Gastrocnemius medialis (tissue), 4 donors: ENCODE results near the gene ARID1B. TPM values are rescaled to one million over a fixed set of nuclear protein-coding genes. Genes with fewer than 3 reads are reported as not detected.

Source experiments
- ATAC-seq, 2 donors: fragments of 150-250 bp; one replicate each; pipeline ENCODE4 v1.9.1; 2016
- DNase-seq, 2 donors: peaks; one replicate each; pipeline ENCODE4 v3.0.0-alpha.2; 2019
- H3K27ac ChIP-seq, 4 donors: fragments of 200-600 bp; sonication (generic); 1 replicate in 1 of 4; 2 replicates in 3 of 4; pipeline ENCODE4 v1.5.1; 2016 to 2018; ENCODE audit warnings: mild to moderate bottlenecking in 2 of 4, moderate library complexity in 1 of 4
- H3K27me3 ChIP-seq, 3 donors: fragments of 200-600 bp; sonication (generic) in 2 of 3; 1 replicate in 1 of 3; 2 replicates in 2 of 3; pipeline versions ENCODE4 v1.5.1 to v1.6.0; 2016 to 2019; ENCODE audit warnings: mild to moderate bottlenecking in 1 of 3, moderate library complexity in 1 of 3
- H3K36me3 ChIP-seq, 2 donors: fragments of 200-600 bp; sonication (generic) in 1 of 2; one replicate each; pipeline ENCODE4 v1.5.1; 2017 to 2018
- H3K4me1 ChIP-seq, 2 donors: fragments of 200-600 bp; sonication (generic) in 1 of 2; one replicate each; pipeline ENCODE4 v1.5.1; 2016 to 2017; ENCODE audit warnings: mild to moderate bottlenecking in 2 of 2
- H3K4me3 ChIP-seq, 4 donors: fragments of 200-600 bp; sonication (generic) in 3 of 4; 1 replicate in 1 of 4; 2 replicates in 3 of 4; pipeline ENCODE4 v1.5.1; 2016 to 2019; ENCODE audit warnings: mild to moderate bottlenecking in 2 of 4
- H3K9me3 ChIP-seq, 3 donors: fragments of 200-600 bp; sonication (generic) in 2 of 3; 1 replicate in 1 of 3; 2 replicates in 2 of 3; pipeline ENCODE4 v1.5.1; 2016 to 2019
- CTCF ChIP-seq, 5 experiments: fragments of 450-650 bp in 3 of 5; fragments of 200-600 bp in 2 of 5; sonication (generic) in 2 of 5; IDR thresholded peaks in 4 of 5; conservative IDR thresholded peaks in 1 of 5; 1 replicate in 4 of 5; 2 replicates in 1 of 5; pipeline ENCODE4 v1.5.1; 2016 to 2019; ENCODE audit warnings: antibody characterized with exemption in 5 of 5, mild to moderate bottlenecking in 3 of 5, moderate library complexity in 3 of 5
- POLR2A ChIP-seq, 2 donors: fragments of 450-650 bp; IDR thresholded peaks; one replicate each; pipeline ENCODE4 v1.6.1; 2017; ENCODE audit warnings: antibody characterized with exemption in 2 of 2, mild to moderate bottlenecking in 2 of 2, moderate library complexity in 2 of 2
- in situ Hi-C, 4 donors: fragments of 200-750 bp; cut with MboI; loops; one replicate each; pipeline versions ENCODE4 v1.15.0 to v1.8.0; 2017; ENCODE audit warnings: low sequenced_read_pairs in 4 of 4
- intact Hi-C: fragments of 100-400 bp; cut with DNase I; formaldehyde crosslinking; loops from one replicate; pipeline ENCODE4 v1.15.1; 2023; ENCODE audit warnings: low total_unique reads
- total RNA-seq, 4 donors: library from RNA; depleted of rRNA; stranded (reverse); fragments of >200 nt; gene quantifications; one replicate each; pipeline versions ENCODE4 v1.1.0 to v1.2.3, GENCODE V29; 2016

Gene ARID1B
- total RNA-seq, 4 donors from 2014 or later, result 54.9 to 75.3 (median 62.0) TPM

GRCh38 chr6:157203312-157203744, 426.1 kb downstream of the ARID1B start:
- intact Hi-C loops, result no loop called here
- Histone ChIP-seq H3K36me3 (peaks cover 5 to 45% of the 10 kb centered on the region in 2 donors), H3K9me3 (no peaks in the 10 kb centered on the region), H3K27me3 (no peaks in the 10 kb centered on the region), H3K4me1 (peaks cover 10% of the 10 kb centered on the region in 2 donors), H3K27ac (no peak overlapping the region), H3K4me3 (no peak overlapping the region)
- ATAC-seq, result no peak
- in situ Hi-C loops, result loop anchor here in 1 of 4 donors (10.0 kb wide), 1 partner anchor 71 kb away; no protein-coding TSS in a partner anchor
- no peak for DNase-seq
- TF ChIP-seq POLR2A (IDR thresholded peaks at IDR 0.05), result no peak
- TF ChIP-seq CTCF (IDR thresholded peaks at IDR 0.05 in 4 of 5, conservative IDR thresholded peaks at IDR 0.05 in 1 of 5), result no peak

GRCh38 chr6:157203764-157204163, 426.6 kb downstream of the ARID1B start:
- peaks cover 5 to 45% of the 10 kb centered on the region in 2 donors for H3K36me3 ChIP-seq
- intact Hi-C loops, result no loop called here

GRCh38 chr6:157205473-157206358, 428.5 kb downstream of the ARID1B start:
- DNase-seq (no peak), ATAC-seq (no peak)
- TF ChIP-seq POLR2A (IDR thresholded peaks at IDR 0.05), result no peak
- TF ChIP-seq CTCF (IDR thresholded peaks at IDR 0.05 in 4 of 5, conservative IDR thresholded peaks at IDR 0.05 in 1 of 5), result no peak
- Histone ChIP-seq H3K9me3 (no peaks in the 10 kb centered on the region), H3K27ac (no peak overlapping the region), H3K4me3 (no peak overlapping the region), H3K36me3 (peaks cover 5 to 38% of the 10 kb centered on the region in 2 donors), H3K27me3 (no peaks in the 10 kb centered on the region), H3K4me1 (no peaks in the 10 kb centered on the region)
- intact Hi-C loops (no loop called here), in situ Hi-C loops (loop anchor here in 1 of 4 donors (10.0 kb wide), 1 partner anchor 69 kb away; no protein-coding TSS in a partner anchor)

More at GRCh38 chr6:157203764-157204163, 426.6 kb downstream of the ARID1B start:
- no peak overlapping the region for H3K27ac ChIP-seq
- H3K4me3 ChIP-seq, result no peak overlapping the region
- ATAC-seq, result no peak
- in situ Hi-C loops, result loop anchor here in 1 of 4 donors (10.0 kb wide), 1 partner anchor 71 kb away; no protein-coding TSS in a partner anchor
- no peaks in the 10 kb centered on the region for H3K27me3 ChIP-seq
- no peak for DNase-seq
- H3K9me3 ChIP-seq, result no peaks in the 10 kb centered on the region
- H3K4me1 ChIP-seq, result peaks cover 6% of the 10 kb centered on the region in 2 donors
- TF ChIP-seq POLR2A (IDR thresholded peaks at IDR 0.05), result no peak
- TF ChIP-seq CTCF (IDR thresholded peaks at IDR 0.05 in 4 of 5, conservative IDR thresholded peaks at IDR 0.05 in 1 of 5), result no peak

- DNase-seq, result no peak
- no peak for ATAC-seq
- in situ Hi-C loops (loop anchor here in 1 of 4 donors (10.0 kb wide), 1 partner anchor 68 kb away; no protein-coding TSS in a partner anchor), intact Hi-C loops (no loop called here)
- TF ChIP-seq CTCF (IDR thresholded peaks at IDR 0.05 in 4 of 5, conservative IDR thresholded peaks at IDR 0.05 in 1 of 5) (no peak), POLR2A (IDR thresholded peaks at IDR 0.05) (no peak)
- Histone ChIP-seq H3K27ac (no peak overlapping the region), H3K27me3 (no peaks in the 10 kb centered on the region), H3K4me1 (no peaks in the 10 kb centered on the region), H3K36me3 (peaks cover 5 to 31% of the 10 kb centered on the region in 2 donors), H3K9me3 (no peaks in the 10 kb centered on the region), H3K4me3 (no peak overlapping the region)
These were observed 429.2 kb downstream of the ARID1B start for GRCh38 chr6:157206359-157206815.
